ENCODE measurements around the gene LIMK1. TPM values are rescaled to one million over a fixed set of nuclear protein-coding genes. Genes with fewer than 3 reads are reported as not detected.
"Not testable (repeated sequence)": the region's sequence is repeated elsewhere in the genome, so short reads cannot be mapped to it uniquely, and the experiment has no call there.

Gene LIMK1
- polyA plus RNA-seq, 3 donors = 4.5 to 13.2 (median 6.2) TPM

GRCh38 chr7:74143383-74143782, 59.8 kb downstream of the LIMK1 start:
- WGBS, 3 donors = 68 to 85% (median 70%) methylated on average over 6 of the region's 6 CpGs
- H3K27ac ChIP-seq (ENCODE audit: low read depth, low read length) = no peak overlapping the region

DNA sequence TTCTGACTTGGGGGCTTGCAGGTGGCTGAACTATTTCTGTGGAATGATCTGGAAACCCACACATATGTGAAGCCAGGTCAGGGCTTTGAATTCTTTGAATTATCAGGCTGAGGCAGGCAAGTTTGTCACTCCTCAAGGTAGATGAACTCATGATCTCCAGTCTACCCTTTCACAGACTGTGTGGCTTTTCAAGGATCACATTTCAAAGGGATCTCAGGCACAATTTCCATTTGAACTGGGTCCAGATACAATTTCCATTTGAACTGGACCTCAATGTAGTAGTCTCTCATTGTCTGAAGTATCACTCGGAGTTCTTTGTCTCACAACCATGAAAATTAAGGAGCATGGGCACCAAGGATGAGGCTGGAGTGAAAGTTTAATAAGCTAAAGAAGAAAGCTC, 64.9 kb downstream of the LIMK1 start:
- H3K27ac ChIP-seq (ENCODE audit: low read depth, low read length) = no peak overlapping the region
- 95 to 100% (median 97%) methylated on average over 1 of the region's 1 CpG for WGBS, 3 donors

DNA sequence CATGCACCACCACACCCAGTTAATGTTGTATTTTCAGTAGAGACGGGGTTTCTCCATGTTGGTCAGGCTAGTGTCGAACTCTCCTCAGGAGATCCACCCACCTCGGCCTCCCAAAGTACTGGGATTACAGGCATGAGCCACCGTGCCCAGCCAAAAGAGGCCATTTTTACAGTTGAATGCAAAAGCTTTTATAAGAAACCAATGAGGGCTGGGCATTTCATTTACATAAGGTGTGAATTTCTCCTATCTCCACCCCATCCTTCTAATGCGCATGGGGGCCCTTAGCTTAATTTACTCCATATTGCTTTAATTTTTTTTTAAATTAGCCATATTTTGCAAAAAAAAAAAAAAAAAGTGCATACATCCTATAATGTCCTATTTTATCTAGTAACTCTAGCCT, 65.5 kb downstream of the LIMK1 start:
- H3K27ac ChIP-seq (ENCODE audit: low read depth, low read length) = no peak overlapping the region
- 96 to 99% (median 99%) methylated on average over 5 of the region's 5 CpGs for WGBS, 3 donors

DNA sequence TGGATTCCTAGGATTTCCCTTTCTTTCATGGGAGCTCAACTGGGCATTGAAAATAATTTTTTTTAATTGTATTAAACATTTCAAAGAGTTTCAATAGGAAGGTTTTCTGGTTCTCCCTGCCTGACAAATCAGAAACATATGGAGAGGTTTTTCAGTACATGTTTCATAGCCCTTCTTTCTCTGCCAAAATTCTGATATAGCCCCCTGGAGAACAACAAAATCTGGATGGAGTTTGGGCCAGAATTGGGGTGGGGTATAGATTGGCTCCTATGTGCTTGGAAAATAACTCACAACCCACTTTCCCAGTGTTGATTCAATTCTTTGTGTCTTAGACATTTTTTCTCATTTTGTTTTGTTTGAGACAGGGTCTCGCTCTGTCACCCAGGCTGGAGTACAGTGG, 66.0 kb downstream of the LIMK1 start:
- no peak overlapping the region for H3K27ac ChIP-seq (ENCODE audit: low read depth, low read length)
- WGBS, 3 donors = 93 to 100% (median 95%) methylated on average over 1 of the region's 1 CpG

GRCh38 chr7:74153736-74154135, 70.1 kb downstream of the LIMK1 start:
- no peak overlapping the region for H3K27ac ChIP-seq (ENCODE audit: low read depth, low read length)
- WGBS, 3 donors = 77 to 83% (median 81%) methylated on average over 9 of the region's 9 CpGs

GRCh38 chr7:74155810-74156395, 72.3 kb downstream of the LIMK1 start:
- H3K27ac ChIP-seq (ENCODE audit: low read depth, low read length) = no peak overlapping the region
- WGBS, 3 donors = 73 to 88% (median 78%) methylated on average over 9 of the region's 9 CpGs

DNA sequence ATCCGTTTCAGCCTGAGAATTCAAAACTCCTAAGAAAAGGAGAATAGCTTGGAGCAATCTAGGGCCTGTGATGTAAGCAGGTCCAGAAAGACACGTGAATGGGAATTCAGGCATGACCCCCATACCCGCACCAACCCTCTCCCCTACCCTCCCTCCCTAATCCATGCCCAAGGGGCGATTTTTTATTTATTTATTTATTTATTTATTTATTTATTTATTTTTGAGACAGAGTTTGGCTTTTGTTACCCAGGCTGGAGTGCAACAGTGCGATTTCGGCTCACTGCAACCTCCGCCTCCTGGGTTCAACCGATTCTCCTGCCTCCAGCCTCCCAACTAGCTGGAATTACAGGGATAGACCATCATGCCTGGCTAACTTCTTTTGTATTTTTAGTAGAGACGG, 74.0 kb downstream of the LIMK1 start:
- WGBS, 3 donors = 90 to 97% (median 97%) methylated on average over 9 of the region's 9 CpGs
- no peak overlapping the region for H3K27ac ChIP-seq (ENCODE audit: low read depth, low read length)

DNA sequence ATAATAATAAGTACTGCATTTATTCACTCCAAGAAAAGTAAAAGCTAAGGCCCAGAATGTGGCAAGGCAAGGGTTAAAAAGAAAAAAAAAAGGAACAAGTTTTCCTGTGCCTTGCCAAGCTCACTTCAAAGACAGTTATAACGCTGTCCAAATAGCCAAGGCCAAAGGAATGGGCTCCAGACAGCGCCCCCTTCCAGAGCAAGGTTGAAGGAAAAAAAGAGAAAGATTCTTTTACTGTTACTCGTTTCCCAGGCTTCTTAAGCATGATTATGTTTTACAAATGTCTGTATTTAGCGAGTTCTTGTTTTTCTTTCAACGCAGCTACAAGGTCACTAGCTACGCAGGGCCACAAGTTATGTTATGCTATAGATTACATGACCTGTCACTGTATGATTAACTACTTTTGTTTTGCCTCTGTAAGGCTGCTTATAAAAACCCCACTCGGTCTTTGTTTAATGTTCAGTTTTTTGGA, 81.4 kb downstream of the LIMK1 start:
- no peak overlapping the region for H3K27ac ChIP-seq (ENCODE audit: low read depth, low read length)
- WGBS, 3 donors = 18 to 47% (median 38%) methylated on average over 7 of the region's 7 CpGs

DNA sequence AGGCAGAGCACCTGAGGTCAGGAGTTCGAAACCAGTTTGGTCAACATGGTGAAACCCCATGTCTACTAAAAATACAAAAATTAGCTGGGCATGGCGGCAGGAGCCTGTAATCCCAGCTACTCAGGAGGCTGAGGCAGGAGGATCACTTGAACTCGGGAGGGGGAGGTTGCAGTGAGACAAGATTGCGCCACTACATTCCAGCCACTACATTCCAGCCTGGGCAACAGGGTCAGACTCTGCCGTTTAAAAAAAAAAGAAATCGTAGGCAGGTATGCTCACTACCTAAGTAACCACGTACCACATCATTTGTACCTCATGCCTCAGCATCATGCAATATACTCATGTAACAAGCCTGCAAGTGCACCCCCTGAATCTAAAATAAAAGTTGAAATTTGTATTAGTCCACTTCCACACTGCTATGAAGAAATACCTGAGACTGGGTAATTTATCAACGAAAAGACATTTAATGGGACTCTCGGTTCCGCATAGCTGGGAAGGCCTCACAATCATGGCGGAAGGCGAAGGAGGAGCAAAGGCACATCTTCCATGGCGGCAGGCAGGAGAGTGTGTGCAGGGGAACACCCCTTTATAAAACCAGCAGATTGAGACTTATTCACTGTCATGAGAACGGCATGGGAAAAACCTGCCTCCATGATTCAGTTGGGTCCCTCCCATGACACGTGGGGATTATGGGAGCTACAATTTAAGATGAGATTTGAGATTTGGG, 82.4 kb downstream of the LIMK1 start:
- 92 to 95% (median 94%) methylated on average over 15 of the region's 15 CpGs for WGBS, 3 donors
- no peak overlapping the region for H3K27ac ChIP-seq (ENCODE audit: low read depth, low read length)

DNA sequence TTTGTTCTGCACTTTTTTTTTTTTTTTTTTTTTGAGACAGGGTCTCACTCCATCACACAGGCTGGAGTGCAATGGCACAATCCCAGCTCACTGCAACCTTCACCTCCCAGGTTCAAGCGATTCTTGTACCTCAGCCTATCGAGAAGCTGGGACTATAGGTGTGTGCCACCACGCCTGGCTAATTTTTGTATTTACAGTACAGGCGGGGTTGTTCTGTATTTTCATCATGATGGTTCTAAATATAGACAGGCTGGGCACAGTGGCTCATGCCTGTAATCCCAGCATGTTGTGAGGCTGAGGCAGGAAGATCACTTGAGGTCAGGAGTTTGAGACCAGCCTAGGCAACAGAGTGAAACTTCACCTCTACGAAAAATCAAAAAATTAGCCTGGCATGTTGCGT, 83.7 kb downstream of the LIMK1 start:
- H3K27ac ChIP-seq (ENCODE audit: low read depth, low read length) = not testable (repeated sequence)
- WGBS, 3 donors = 41 to 94% (median 93%) methylated on average over 6 of the region's 6 CpGs

Other genes with a start within 250 kb of the LIMK1 start
- gene METTL27, start 241.3 kb upstream of the LIMK1 start, polyA plus RNA-seq = 1 to 10 TPM in 2 of 3 donors, under 1 TPM in 1; 0.86 to 2.5 (median 2.4) TPM
- under 1 TPM in 1 of 3 donors, not detected in 2; 0.08 TPM for gene TMEM270, start 222.6 kb upstream of the LIMK1 start, polyA plus RNA-seq
- 100 to 1,000 TPM in 2 of 3 donors, 10 to 100 TPM in 1; 49.6 to 142 (median 126) TPM for gene ELN, start 55.6 kb upstream of the LIMK1 start, polyA plus RNA-seq
- 100 to 1,000 TPM; 182 to 223 (median 193) TPM for gene EIF4H, start 90.6 kb downstream of the LIMK1 start, polyA plus RNA-seq
- gene LAT2, start 126.2 kb downstream of the LIMK1 start, polyA plus RNA-seq = 10 to 100 TPM in 2 of 3 donors, 1 to 10 TPM in 1; 2.3 to 14.0 (median 12.4) TPM
- 10 to 100 TPM; 13.6 to 17.8 (median 14.8) TPM for gene RFC2, start 170.6 kb downstream of the LIMK1 start, polyA plus RNA-seq
- gene CLIP2, start 205.6 kb downstream of the LIMK1 start, polyA plus RNA-seq = 10 to 100 TPM in 1 of 3 donors, 1 to 10 TPM in 2; 7.5 to 15.6 (median 9.4) TPM